Measurements from ENCODE around the gene LRRC61. TPM values are rescaled to one million over a fixed set of nuclear protein-coding genes. Genes with fewer than 3 reads are reported as not detected.

Gene LRRC61
- total RNA-seq, 1 donor from 2014 or later: 26.3 TPM

- Mint-ChIP-seq H3K27ac (ENCODE audit: unreplicated experiment) (peak overlapping the region; percentile 93), H3K4me3 (peak overlapping the region; percentile 78), H3K4me1 (peaks cover 55% of the 10 kb centered on the region), H3K36me3 (ENCODE audit: low read depth) (peaks cover 15% of the 10 kb centered on the region), H3K9me3 (no peaks in the 10 kb centered on the region), H3K27me3 (ENCODE audit: low read depth) (peaks cover 2% of the 10 kb centered on the region)
- no peak for DNase-seq (ENCODE audit: low read depth, low spot score)
- no peak for TF ChIP-seq CTCF (conservative IDR thresholded peaks at IDR 0.05)
Measured at GRCh38 chr7:150373049-150373801, 50.1 kb downstream of the LRRC61 start.

DNA sequence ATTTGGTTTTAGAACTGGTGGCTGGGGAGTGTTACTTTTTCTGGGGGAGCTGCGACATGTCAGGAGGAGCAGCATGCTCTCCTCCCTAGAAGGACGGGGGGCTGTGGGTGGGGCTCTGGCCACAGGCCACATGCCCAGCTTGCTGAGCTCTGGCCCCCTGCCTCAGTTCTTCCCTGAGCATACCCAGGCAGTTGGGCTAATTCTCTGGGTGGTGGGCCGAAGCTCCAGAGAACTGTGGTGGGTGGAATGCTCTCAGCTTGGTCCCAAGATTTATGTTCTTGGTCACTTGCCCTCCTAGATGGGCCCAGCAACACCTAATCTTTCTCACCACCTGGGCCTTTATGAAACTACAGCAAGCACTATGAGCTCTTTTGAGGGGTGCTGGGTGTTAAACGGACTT, 50.9 kb downstream of the LRRC61 start:
- H3K36me3 Mint-ChIP-seq (ENCODE audit: low read depth): peaks cover 14% of the 10 kb centered on the region
- no peak for TF ChIP-seq CTCF (conservative IDR thresholded peaks at IDR 0.05)
- no peak for DNase-seq (ENCODE audit: low read depth, low spot score)
- H3K27ac Mint-ChIP-seq (ENCODE audit: unreplicated experiment): no peak overlapping the region
- H3K4me1 Mint-ChIP-seq: peaks cover 56% of the 10 kb centered on the region
- no peaks in the 10 kb centered on the region for H3K9me3 Mint-ChIP-seq
- H3K4me3 Mint-ChIP-seq: peak overlapping the region; percentile 78
- peaks cover under 1% of the 10 kb centered on the region for H3K27me3 Mint-ChIP-seq (ENCODE audit: low read depth)

- Mint-ChIP-seq H3K4me1 (peaks cover 51% of the 10 kb centered on the region), H3K27me3 (ENCODE audit: low read depth) (no peaks in the 10 kb centered on the region), H3K27ac (ENCODE audit: unreplicated experiment) (peak overlapping the region; percentile 27), H3K9me3 (no peaks in the 10 kb centered on the region), H3K36me3 (ENCODE audit: low read depth) (peaks cover 13% of the 10 kb centered on the region), H3K4me3 (peak overlapping the region; percentile 78)
- no peak for TF ChIP-seq CTCF (conservative IDR thresholded peaks at IDR 0.05)
- no peak for DNase-seq (ENCODE audit: low read depth, low spot score)
Measured at GRCh38 chr7:150374472-150374871, 51.3 kb downstream of the LRRC61 start.

DNA sequence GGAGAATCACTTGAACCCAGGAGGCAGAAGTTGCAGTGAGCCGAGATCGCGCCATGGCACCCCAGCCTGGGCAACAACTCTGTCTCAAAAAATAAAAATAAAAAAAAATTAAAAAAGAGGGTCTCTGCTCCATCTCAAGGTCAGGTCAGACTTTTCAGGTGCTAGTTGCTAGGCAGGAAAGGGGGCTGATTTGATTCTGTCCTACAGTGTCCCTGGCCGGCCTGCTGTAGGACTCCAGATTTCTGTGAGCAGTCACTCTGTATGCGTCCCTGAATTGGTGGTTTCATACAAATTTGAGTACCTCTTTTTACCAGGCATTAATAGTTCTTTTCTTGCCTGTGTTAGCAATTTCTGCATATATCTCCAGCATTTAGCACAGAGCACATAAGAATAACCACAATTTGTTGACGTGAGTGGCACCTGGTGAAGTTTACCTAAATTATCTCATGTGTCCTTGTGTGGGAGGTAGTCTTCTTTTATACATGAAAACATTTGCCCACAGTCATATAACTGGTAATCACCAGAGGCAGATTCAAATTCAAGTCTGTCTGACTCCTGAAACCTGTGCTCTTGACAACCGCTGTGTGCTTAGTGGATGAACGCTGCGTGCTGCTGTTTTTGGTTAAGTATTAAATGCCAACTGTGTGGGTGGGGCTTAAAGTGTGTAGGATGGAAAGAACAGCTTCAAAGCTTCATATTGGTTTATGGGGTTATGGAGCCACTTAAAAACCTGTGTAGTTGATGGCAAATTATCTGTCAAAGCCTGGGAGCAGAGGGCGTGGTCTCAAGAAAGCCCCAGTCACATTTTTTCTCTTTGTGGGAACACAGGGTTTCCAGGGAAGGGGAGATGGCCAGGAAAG, 52.7 kb downstream of the LRRC61 start:
- Mint-ChIP-seq H3K4me3 (peak overlapping the region; percentile 51), H3K27ac (ENCODE audit: unreplicated experiment) (peak overlapping the region; percentile 75), H3K27me3 (ENCODE audit: low read depth) (no peaks in the 10 kb centered on the region), H3K36me3 (ENCODE audit: low read depth) (peaks cover 9% of the 10 kb centered on the region), H3K4me1 (peaks cover 51% of the 10 kb centered on the region), H3K9me3 (no peaks in the 10 kb centered on the region)
- no peak for DNase-seq (ENCODE audit: low read depth, low spot score)
- TF ChIP-seq CTCF (conservative IDR thresholded peaks at IDR 0.05): no peak

DNA sequence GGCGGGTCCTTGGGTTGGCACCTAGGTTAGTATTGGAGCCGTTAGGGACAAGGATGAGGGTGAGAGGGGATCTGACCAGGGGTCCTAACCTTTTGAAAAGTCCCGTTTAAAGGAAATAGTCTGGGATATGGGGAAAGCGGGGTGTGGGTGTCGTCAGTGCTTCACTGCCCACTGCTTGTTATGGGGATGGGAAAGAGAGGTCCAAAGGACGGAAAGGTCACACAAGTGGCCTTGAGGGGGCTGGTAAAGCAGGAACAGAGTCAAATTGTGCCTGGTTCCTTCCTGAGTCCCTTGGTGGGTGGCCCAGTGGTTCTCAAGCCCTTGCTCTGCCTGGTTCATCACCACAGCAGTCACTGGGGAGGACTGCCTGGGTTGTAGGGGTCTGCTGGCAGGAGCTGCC, 53.4 kb downstream of the LRRC61 start:
- H3K27ac Mint-ChIP-seq (ENCODE audit: unreplicated experiment): peak overlapping the region; percentile 75
- TF ChIP-seq CTCF (conservative IDR thresholded peaks at IDR 0.05): no peak
- no peaks in the 10 kb centered on the region for H3K9me3 Mint-ChIP-seq
- peak overlapping the region; percentile 51 for H3K4me3 Mint-ChIP-seq
- no peak for DNase-seq (ENCODE audit: low read depth, low spot score)
- H3K27me3 Mint-ChIP-seq (ENCODE audit: low read depth): no peaks in the 10 kb centered on the region
- peaks cover 9% of the 10 kb centered on the region for H3K36me3 Mint-ChIP-seq (ENCODE audit: low read depth)
- H3K4me1 Mint-ChIP-seq: peaks cover 55% of the 10 kb centered on the region

Data from neural crest cell (in vitro differentiated cells).